Gastrocnemius medialis (tissue), 4 donors: ENCODE results near the gene HLCS.

ENCODE experiments used
- POLR2A ChIP-seq, 2 donors: fragments of 450-650 bp; IDR thresholded peaks; one replicate each; pipeline ENCODE4 v1.6.1; 2017; ENCODE audit warnings: antibody characterized with exemption in 2 of 2, mild to moderate bottlenecking in 2 of 2, moderate library complexity in 2 of 2
- TF ChIP-seq, protein P1 (sequence below), 5 experiments: fragments of 450-650 bp in 3 of 5; fragments of 200-600 bp in 2 of 5; sonication (generic) in 2 of 5; IDR thresholded peaks in 4 of 5; conservative IDR thresholded peaks in 1 of 5; 1 replicate in 4 of 5; 2 replicates in 1 of 5; pipeline ENCODE4 v1.5.1; 2016 to 2019; ENCODE audit warnings: antibody characterized with exemption in 5 of 5, mild to moderate bottlenecking in 3 of 5, moderate library complexity in 3 of 5

DNA sequence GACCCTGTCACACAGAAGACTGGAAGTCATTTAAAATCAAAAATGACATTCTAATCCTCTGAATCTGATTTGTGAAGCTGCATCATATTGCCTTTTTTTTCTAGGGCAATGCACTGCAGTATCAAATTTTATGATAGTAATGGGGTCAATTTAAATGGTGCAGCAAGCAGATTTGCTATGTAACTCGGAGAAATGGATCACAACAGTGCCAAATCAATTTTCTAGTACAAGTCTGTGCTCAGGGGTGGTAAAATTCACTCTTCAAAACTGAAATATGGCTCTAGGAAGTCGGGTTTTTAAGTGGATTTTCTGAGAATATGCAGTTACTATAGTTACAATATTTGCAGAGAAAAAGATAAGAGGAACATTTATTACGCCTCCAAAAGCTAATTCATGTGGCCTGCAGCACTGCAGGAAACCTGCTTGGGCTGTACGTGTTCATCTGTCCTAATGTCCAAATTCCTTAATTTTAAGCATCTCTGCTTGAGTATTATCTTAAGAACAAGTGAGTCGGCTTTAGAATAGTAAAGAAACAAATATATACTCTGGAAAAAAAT, 31.5 kb downstream of the HLCS start:
- no peak for TF ChIP-seq POLR2A (IDR thresholded peaks at IDR 0.05)
- TF ChIP-seq, protein P1, sequence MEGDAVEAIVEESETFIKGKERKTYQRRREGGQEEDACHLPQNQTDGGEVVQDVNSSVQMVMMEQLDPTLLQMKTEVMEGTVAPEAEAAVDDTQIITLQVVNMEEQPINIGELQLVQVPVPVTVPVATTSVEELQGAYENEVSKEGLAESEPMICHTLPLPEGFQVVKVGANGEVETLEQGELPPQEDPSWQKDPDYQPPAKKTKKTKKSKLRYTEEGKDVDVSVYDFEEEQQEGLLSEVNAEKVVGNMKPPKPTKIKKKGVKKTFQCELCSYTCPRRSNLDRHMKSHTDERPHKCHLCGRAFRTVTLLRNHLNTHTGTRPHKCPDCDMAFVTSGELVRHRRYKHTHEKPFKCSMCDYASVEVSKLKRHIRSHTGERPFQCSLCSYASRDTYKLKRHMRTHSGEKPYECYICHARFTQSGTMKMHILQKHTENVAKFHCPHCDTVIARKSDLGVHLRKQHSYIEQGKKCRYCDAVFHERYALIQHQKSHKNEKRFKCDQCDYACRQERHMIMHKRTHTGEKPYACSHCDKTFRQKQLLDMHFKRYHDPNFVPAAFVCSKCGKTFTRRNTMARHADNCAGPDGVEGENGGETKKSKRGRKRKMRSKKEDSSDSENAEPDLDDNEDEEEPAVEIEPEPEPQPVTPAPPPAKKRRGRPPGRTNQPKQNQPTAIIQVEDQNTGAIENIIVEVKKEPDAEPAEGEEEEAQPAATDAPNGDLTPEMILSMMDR (IDR thresholded peaks at IDR 0.05 in 4 of 5, conservative IDR thresholded peaks at IDR 0.05 in 1 of 5) = no peak
